Activated CD8-positive, alpha-beta memory T cell treated with anti-CD3 and anti-CD28 coated beads for 4 hours (primary cell): ENCODE measurements around the gene POGLUT3.

Experiments
- DNase-seq, 2 donors: peaks; one replicate each; pipeline ENCODE4 v3.0.0-alpha.2; 2020; ENCODE audit warnings: low read depth in 2 of 2

Gene POGLUT3

GRCh38 chr11:108498046-108498815 is at the start of gene POGLUT3:
Gene POGLUT3, minus strand, starts transcription at chr11:108498384. Its CDS starts 18 bp downstream, at chr11:108498366.
- no peak for DNase-seq

- DNase-seq, result no peak
Measured at GRCh38 chr11:108545909-108546501, 47.8 kb upstream of the POGLUT3 start.

GRCh38 chr11:108543316-108543964 is 45.3 kb upstream of the POGLUT3 start:
- no peak for DNase-seq

GRCh38 chr11:108541531-108541930 is 43.3 kb upstream of the POGLUT3 start:
- no peak for DNase-seq

- DNase-seq, result no peak
Measured at GRCh38 chr11:108538502-108538901, 40.3 kb upstream of the POGLUT3 start.

GRCh38 chr11:108538022-108538424 is 39.8 kb upstream of the POGLUT3 start:
- DNase-seq, result peak; percentile 9 to 13

GRCh38 chr11:108536783-108537182 is 38.6 kb upstream of the POGLUT3 start:
- DNase-seq, result no peak

GRCh38 chr11:108535384-108535955 is 37.3 kb upstream of the POGLUT3 start:
- DNase-seq, result no peak

- no peak for DNase-seq
Measured at GRCh38 chr11:108534274-108534882, 36.2 kb upstream of the POGLUT3 start.

- no peak for DNase-seq
Measured at GRCh38 chr11:108530426-108530825, 32.2 kb upstream of the POGLUT3 start.

- DNase-seq, result no peak
Measured at GRCh38 chr11:108527382-108527781, 29.2 kb upstream of the POGLUT3 start.

- DNase-seq, result no peak
Measured at GRCh38 chr11:108525161-108525560, 27.0 kb upstream of the POGLUT3 start.

- DNase-seq, result no peak
Measured at GRCh38 chr11:108524422-108524821, 26.2 kb upstream of the POGLUT3 start.

GRCh38 chr11:108522318-108522717 is 24.1 kb upstream of the POGLUT3 start:
- no peak for DNase-seq

- DNase-seq, result no peak
Measured at GRCh38 chr11:108518581-108518980, 20.4 kb upstream of the POGLUT3 start.

- no peak for DNase-seq
Measured at GRCh38 chr11:108516125-108516524, 17.9 kb upstream of the POGLUT3 start.

GRCh38 chr11:108512708-108513107 is 14.5 kb upstream of the POGLUT3 start:
- no peak for DNase-seq

GRCh38 chr11:108511851-108512474 is 13.8 kb upstream of the POGLUT3 start:
- no peak for DNase-seq

- DNase-seq, result no peak
Measured at GRCh38 chr11:108508653-108509593, 10.7 kb upstream of the POGLUT3 start.

GRCh38 chr11:108501396-108501795 is 3.2 kb upstream of the POGLUT3 start:
- DNase-seq, result no peak

GRCh38 chr11:108500721-108501120 is 2.5 kb upstream of the POGLUT3 start:
- no peak for DNase-seq
